Tongue (tissue), 3 donors: Measurements from ENCODE around the gene LENG8. TPM values are rescaled to one million over a fixed set of nuclear protein-coding genes. Genes with fewer than 3 reads are reported as not detected.
"Not testable (repeated sequence)": the region's sequence is repeated elsewhere in the genome, so short reads cannot be mapped to it uniquely, and the experiment has no call there.

ENCODE experiments used
- DNase-seq: peaks from one replicate; pipeline ENCODE4 v3.0.0-alpha.2; 2015
- small RNA-seq: library from RNA; depleted of rRNA; stranded (forward); fragments of <200 nt; gene quantifications from one replicate; pipeline ENCODE3, GENCODE V24; 2014; ENCODE audit warnings: low replicate concordance
- total RNA-seq: library from RNA; depleted of rRNA; stranded (reverse); fragments of >200 nt; gene quantifications from one replicate; pipeline ENCODE4 v1.2.3, GENCODE V29; 2014

The LENG8 gene
- total RNA-seq, 1 donor from 2014 or later = 38.4 TPM

GRCh38 chr19:54484451-54484850 lies 35.5 kb downstream of the LENG8 start:
- DNase-seq = no peak

GRCh38 chr19:54485851-54486250 lies 36.9 kb downstream of the LENG8 start:
- no peak for DNase-seq

GRCh38 chr19:54489341-54489740 lies 40.3 kb downstream of the LENG8 start:
- DNase-seq = no peak

GRCh38 chr19:54489766-54490165 lies 40.8 kb downstream of the LENG8 start:
- DNase-seq = no peak

- no peak for DNase-seq
Measured at GRCh38 chr19:54492568-54492967, 43.6 kb downstream of the LENG8 start.

- not testable (repeated sequence) for DNase-seq
Measured at GRCh38 chr19:54493056-54493455, 44.1 kb downstream of the LENG8 start.

- no peak for DNase-seq
Measured at GRCh38 chr19:54493967-54494585, 45.1 kb downstream of the LENG8 start.

GRCh38 chr19:54495284-54495683 lies 46.3 kb downstream of the LENG8 start:
- DNase-seq = not testable (repeated sequence)

- not testable (repeated sequence) for DNase-seq
Measured at GRCh38 chr19:54497747-54498450, 48.9 kb downstream of the LENG8 start.

GRCh38 chr19:54498451-54498772 lies 49.4 kb downstream of the LENG8 start:
- DNase-seq = not testable (repeated sequence)

- DNase-seq = no peak
Measured at GRCh38 chr19:54502518-54503048, 53.6 kb downstream of the LENG8 start, which contains the start of gene LAIR2. LAIR2 (plus strand) TSS chr19:54502831; CDS start chr19:54502919, 88 bp downstream.

GRCh38 chr19:54505542-54505941 lies 56.5 kb downstream of the LENG8 start:
- not testable (repeated sequence) for DNase-seq

- DNase-seq = no peak
Measured at GRCh38 chr19:54506079-54506478, 57.1 kb downstream of the LENG8 start.

- DNase-seq = not testable (repeated sequence)
Measured at GRCh38 chr19:54507038-54507717, 58.2 kb downstream of the LENG8 start.

GRCh38 chr19:54507824-54508223 lies 58.8 kb downstream of the LENG8 start:
- DNase-seq = no peak

GRCh38 chr19:54508487-54508886 lies 59.5 kb downstream of the LENG8 start:
- DNase-seq = not testable (repeated sequence)

- not testable (repeated sequence) for DNase-seq
Measured at GRCh38 chr19:54509200-54509940, 60.4 kb downstream of the LENG8 start.

Small RNA genes lying within 50 kb of the gene (small RNA-seq; reads per million reads assigned to genes)
- gene AC245884.3 = not detected

Other genes with a start within 250 kb of the LENG8 start
- 1,569 TPM for gene RPS9, start 248.3 kb upstream of the LENG8 start, total RNA-seq
- gene LILRB3, start 226.2 kb upstream of the LENG8 start, total RNA-seq = 3.0 TPM
- not detected for gene LILRA6, start 206.4 kb upstream of the LENG8 start, total RNA-seq
- gene LILRB5, start 191.9 kb upstream of the LENG8 start, total RNA-seq = 4.1 TPM
- 0.72 TPM for gene LILRB2, start 168.1 kb upstream of the LENG8 start, total RNA-seq
- not detected for gene LILRA5, start 136.0 kb upstream of the LENG8 start, total RNA-seq
- not detected for gene LILRA4, start 110.0 kb upstream of the LENG8 start, total RNA-seq
- 8.8 TPM for gene LAIR1, start 84.3 kb upstream of the LENG8 start, total RNA-seq
- gene TTYH1, start 33.7 kb upstream of the LENG8 start, total RNA-seq = 15.0 TPM
- 3.6 TPM for gene LENG9, start 14.6 kb downstream of the LENG8 start, total RNA-seq
- 24.5 TPM for gene CDC42EP5, start 24.1 kb downstream of the LENG8 start, total RNA-seq
- gene LAIR2, start 53.6 kb downstream of the LENG8 start, total RNA-seq = not detected
- not detected for gene LILRA2, start 124.6 kb downstream of the LENG8 start, total RNA-seq
- 0.51 TPM for gene LILRA1, start 144.4 kb downstream of the LENG8 start, total RNA-seq
- gene LILRB1, start 181.3 kb downstream of the LENG8 start, total RNA-seq = 0.51 TPM
- 0.51 TPM for gene LILRB4, start 213.8 kb downstream of the LENG8 start, total RNA-seq